A204.1 (cell line): ENCODE measurements around the gene ATG4B.

ENCODE experiments used
- FAIRE-seq: peaks from 2 replicates; lab custom pipeline; 2012; peaks lifted over from hg19 to GRCh38; lab: Jason Lieb, UNC

Gene ATG4B

DNA sequence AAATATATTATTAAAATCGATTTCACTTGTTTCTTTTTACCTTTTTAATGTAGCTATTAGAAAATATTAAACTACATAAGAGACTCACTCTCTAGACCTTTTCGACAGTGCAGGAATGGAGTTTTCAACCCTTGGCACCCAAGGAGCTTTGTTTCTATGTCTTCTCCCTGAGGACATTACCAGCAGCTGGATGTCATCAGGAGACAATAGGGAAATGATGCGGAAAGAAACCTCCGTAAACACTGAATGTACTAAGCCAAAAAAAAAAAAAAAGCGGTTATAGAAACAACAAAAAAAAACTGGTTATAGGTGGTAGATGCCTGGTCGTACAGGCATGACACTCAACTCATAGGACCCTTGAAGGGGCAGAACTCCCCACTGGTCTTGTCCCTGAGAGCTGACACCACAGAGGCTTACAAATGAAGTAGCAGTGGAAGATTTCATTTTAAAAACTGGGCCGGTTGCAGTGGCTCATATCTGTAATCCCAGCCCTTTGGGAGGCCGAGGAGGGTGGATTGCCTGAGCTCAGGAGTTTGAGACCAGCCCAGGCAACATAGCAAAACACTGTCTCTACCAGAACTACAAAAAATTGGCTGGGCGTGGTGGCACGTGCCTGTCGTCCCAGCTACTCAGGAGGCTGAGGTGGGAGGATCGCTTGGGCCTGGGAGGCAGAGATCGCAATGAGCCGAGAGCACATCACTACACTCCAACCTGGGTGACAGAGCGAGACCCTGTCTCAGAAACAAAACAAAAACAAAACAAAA, 24.3 kb upstream of the ATG4B start:
- no peak for FAIRE-seq

DNA sequence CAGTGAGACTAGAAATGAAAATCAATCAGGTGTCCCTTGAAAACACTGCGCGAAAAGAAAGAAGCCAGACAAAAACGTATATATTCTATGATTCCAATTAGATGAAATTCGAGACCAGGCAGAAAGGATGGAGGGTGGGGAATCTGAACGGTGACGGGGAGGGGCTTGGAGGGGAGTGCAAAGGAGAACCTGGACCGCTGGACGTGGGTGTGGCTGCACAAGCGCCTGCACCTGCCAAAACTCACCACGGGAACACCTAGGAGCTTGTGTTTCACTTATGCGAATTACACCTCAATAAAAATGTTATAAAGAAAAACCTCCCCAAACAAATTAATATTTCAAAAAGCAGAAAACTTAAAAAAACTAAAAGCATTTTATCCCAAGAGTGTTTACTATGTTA, 22.5 kb upstream of the ATG4B start:
- no peak for FAIRE-seq

DNA sequence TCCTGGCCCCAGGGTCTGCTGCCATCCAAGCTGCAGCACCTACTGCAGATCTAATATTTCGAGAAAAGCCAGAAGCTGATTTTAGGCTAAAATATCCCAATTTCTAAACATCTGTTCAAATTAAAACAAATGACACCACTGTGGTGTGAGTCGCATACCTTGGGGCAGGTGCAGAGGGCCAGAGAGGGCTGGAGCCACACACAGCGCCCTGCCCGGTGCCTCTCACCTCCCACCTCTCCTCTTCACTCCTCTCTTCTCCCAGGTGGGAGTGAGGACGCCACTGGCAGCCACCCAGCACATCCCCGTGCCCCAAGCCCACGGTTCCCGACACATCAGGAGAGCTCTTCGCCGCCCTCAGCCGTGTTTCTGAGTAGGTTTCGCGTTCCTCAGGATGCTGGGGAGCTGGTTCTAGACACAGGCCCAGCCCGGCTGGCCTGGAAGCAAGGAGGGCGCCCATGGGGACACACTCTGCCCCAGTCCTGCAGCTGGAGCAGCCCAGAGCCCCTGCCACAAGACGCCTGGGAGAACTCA, 21.9 kb upstream of the ATG4B start:
- FAIRE-seq, result no peak

DNA sequence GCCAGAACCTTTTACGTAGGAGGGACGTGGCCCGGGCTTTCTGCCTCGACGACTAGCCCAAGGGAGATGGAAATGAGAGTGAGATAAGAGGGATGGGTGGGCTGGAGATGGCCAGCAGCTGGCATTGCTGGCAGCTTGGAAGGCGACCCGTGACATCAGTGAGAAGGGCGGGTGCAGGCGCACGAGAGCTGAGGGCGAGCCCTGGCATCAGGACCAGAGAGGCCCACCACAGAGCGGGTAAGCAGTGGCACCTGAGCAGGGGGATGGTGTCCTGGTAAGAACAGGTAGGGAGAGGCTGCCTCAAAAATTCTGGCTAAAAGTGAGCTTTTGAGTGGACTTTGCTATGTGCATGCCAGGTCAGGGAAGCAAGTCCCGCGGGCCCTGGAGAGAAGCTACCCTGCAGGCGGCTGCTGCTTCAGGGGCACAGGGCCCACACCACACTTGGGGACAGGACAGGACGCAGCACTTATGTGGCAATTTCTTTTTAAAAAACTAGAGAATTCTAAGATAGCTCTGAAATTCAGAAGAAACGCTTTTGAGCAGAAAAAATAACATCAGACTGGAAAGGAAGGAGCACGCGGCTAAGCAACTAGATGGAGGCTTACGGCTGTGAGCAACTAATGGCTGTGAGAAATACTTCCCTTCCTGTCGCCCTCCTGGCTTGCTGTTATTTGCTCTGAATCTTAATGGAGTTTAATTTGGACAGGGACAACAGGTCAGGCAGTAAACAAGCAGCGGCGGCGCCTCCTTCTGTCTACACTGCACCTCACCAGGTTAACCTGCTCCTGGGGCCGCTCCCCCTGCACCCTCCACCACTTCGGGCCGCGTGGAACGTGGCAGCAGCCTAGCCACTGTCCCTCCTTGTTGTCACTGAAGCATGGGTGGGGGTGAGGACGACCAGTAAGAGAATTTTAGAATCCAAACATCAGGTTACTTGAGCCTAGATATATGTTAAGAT, 21.0 kb upstream of the ATG4B start:
- FAIRE-seq, result no peak

DNA sequence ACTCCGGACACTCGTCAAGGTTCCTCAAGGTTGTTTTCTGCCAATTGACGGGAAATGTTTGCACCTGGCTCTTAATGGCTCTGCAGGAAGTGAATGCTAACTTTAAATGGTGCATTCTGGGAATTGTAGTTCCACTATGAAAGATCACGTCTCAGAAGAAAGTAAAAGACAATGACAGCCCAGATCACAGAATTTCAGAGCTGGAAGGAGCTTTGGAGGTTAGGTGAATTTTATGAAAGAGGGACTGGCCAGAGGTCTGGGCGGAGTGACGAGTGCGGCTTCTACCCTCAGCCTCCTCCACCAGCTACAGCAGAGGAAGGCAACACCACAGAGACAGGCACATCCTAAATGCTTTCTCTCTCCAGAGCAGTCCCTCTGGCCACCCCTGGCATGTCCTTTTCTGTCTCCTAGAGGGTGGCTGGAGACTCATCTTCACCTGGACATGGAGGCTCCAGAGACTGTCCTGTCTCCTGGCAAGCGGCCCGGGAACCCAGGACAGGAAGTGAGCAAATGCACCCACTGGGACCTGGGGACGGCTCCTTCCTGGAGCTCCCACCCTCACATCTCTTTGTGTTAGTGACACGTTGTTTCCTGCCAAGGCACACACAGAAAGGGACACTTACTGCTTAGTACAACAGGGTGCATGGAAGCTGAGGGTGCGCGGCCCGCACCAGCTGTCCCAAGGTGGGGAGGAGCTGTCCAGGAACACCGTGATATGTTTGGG, 19.9 kb upstream of the ATG4B start:
- no peak for FAIRE-seq

DNA sequence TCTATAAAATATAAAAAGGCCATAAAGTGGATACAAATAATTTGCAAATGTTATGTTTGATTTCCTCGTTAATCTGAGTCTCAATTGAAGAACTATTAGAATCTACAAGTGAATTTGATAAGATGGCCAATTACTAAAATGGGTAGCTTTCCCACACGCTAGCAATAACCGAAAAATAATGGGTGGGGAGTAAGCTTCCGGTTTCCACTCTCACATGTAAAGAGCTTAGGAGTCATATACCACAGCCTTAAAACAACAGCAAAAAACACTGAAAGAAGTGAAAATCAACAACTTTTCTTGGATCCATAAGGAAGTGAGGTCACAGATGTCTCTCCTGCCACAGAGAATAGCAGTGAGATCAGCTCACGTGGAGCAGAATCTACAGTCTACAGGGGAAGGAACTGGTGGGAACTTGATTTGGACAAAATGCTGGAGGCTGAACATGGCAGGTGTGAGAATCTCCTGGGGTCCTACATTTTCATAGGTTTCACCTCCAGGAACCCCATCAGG, 19.1 kb upstream of the ATG4B start:
- FAIRE-seq, result no peak

DNA sequence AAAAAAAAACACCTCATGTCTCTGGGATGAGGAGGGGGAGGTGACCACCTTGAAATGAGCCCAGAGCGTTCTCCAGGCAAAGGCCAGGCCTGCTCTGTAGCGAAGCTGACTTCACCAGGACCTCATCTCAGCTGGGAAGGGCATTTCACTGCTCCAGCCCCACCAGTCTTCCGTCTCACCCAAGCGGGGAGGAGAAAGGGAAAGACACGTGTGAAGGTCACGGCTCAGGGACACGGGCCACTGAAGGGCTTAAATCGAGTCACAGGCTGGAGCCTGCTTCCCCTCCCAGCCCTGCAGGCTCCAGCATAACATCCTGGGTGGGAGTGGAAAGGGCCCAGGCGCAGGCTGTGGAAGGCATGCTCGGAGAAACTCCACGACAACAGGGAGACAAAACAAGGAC, 18.7 kb upstream of the ATG4B start:
- no peak for FAIRE-seq

DNA sequence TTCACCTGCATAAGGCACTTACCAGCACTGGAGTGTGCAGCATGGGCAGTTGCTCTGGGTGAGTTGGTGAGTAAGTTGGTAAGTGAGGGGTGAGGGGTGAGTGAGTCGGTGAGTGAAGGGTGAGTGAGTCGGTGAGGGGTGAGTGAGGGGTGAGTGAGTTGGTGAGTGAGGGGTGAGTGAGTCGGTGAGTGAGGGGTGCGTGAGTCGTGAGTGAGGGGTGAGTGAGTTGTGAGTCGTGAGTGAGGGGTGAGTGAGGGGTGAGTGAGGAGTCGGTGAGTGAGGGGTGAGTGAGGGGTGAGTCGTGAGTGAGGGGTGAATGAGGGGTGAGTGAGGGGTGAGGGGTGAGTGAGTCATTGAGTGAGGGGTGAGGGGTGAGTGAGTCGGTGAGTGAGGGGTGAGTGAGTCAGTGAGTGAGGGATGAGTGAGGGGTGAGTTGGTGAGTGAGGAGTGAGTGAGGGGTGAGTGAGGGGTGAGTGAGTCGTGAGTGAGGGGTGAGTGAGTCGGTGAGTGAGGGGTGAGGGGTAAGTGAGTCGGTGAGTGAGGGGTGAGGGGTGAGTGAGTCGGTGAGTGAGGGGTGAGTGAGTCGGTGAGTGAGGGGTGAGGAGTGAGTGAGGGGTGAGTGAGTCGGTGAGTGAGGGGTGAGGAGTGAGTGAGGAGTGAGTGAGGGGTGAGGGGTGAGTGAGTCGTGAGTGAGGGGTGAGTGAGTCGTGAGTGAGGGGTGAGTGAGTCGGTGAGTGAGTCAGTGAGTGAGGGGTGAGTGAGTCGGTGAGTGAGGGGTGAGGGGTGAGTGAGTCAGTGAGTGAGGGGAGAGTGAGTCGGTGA, 17.7 kb upstream of the ATG4B start:
- FAIRE-seq, result no peak

DNA sequence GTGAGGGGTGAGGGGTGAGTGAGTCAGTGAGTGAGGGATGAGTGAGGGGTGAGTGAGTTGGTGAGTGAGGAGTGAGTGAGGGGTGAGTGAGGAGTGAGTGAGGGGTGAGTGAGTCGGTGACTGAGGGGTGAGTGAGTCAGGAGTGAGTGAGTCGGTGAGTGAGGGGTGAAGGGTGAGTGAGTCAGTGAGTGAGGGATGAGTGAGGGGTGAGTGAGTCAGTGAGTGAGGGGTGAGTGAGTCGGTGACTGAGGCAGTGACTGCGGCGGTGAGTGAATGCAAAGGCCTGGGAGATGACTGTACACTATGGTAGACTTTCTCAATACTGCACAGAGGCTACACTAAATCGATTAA, 17.1 kb upstream of the ATG4B start:
- no peak for FAIRE-seq

DNA sequence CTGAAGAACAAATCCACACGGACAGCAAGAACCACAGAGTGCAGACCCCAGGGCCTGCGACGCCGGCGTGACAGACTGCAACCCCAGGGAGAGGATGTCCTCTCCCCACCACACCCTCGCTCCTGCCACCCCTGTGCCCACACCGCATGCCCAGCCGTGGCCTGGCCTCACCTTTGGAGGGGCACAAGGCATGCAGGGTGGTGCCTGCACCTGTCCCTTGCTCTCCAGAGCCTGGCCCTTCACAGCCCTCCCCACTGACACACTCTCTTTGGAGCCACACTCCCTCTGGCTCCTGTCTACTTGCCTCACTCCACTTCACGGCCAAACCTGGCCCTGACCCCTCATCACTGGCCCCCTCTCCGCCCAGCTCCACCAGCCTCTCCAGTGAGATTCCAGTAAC, 9.8 kb upstream of the ATG4B start:
- no peak for FAIRE-seq

DNA sequence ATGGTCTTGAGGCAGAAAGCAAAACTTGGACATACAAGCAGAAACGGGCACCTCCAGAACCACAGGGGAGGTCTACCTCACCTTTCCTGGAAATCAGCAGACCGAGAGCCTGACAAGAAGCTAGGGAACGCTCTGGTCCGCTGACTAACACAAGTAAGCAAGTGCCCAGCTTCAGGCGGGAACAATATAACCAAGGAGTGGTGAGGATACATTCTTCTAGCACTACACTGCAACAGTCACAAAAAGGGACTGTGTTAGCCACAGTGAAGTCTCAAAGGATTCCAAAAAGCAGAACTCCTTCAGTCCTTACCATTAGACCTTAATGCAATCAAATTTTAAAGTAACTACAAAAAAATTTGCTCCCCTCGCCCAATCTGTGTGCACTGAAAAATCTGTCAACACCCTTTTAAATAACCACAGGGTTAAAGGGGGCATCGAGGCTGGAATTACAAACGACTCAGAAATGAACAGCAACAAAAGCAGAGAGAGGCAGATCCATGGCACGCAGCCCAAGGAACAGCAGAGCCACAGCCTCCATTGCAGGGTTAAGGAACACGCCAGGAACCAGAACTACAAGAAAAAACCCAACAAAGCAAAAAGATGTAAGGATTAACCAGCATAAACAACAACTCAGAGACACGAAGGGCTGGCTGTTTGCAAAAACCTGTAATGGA, 7.6 kb upstream of the ATG4B start:
- FAIRE-seq, result no peak

DNA sequence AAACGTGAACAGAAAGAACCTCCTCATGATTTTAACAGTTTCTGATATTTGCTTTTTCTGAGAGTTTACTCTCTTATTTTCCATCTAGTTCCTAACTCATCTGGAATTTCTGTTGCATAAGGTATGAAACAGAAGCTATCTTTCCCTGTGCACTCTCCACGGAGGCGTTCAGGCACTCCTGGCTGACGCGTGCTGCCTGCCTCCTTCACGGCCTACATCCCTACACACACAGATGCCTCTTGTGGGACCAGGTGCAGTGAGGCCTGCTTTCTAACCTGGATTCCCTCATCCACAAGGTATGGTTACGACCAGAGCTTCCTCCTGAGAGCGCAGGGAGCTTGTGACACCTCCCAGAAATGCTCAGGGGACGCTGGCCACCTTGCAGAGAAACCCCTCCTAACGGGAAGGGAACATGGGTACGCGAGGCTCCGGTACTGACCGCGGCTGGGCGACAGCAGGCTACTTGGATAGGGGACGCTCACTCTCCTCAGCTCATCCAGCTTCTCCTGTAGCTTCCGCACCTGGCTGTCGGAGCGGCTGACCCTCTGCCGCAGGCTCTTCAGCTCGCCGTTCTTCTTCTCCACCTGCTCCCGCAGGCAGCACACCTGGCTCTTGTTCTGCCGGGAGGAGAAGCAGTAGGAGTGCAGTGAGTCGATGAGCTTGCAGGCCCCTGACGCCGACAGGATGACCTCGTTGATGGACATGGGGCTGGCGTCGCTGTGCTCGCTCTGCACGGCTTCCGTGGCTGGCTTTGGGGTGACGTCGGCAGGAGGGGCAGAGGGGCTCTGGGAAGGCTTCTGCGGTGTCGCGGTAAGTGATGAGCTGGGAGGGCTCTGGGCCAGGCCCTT, 4.8 kb upstream of the ATG4B start:
- no peak for FAIRE-seq

DNA sequence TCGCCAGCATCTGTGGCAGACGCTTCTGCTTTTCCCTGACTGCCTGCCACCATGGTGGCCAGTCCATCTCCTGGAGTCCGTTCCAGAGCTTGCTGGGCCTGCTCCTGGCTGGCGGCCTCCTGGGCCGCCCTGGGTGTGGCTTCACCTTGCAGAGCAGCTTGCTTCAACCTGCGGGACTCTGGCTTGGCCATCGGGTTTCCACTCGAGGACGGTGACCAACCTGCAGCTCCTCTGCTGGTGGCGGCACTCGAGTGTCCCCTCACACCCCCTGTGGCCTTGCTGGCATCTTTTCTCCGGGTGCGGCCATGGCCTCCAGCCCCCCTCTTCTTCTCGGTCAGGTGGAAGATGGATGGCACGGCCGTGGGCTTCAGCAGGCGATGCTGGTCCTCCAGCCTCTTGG, 3.9 kb upstream of the ATG4B start:
- FAIRE-seq, result no peak

DNA sequence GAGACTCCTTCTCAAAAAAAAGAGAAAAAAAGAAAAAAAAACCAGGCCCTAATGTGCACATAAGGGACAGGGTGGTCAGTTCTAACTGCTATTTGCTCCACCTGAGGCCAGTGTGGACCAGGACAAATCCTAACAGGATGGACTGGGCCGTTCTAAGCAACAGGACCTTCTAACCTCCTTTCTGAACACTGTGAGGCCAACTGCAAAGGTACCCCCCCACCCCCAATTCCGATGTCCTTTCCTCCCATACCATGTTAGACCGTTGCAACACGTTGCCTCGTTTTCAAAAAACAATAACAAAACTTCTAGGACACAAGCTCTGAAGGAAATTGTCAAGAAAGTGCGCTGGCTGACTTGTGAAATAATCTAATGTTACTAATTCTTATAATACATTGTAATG, 1.7 kb upstream of the ATG4B start:
- no peak for FAIRE-seq

DNA sequence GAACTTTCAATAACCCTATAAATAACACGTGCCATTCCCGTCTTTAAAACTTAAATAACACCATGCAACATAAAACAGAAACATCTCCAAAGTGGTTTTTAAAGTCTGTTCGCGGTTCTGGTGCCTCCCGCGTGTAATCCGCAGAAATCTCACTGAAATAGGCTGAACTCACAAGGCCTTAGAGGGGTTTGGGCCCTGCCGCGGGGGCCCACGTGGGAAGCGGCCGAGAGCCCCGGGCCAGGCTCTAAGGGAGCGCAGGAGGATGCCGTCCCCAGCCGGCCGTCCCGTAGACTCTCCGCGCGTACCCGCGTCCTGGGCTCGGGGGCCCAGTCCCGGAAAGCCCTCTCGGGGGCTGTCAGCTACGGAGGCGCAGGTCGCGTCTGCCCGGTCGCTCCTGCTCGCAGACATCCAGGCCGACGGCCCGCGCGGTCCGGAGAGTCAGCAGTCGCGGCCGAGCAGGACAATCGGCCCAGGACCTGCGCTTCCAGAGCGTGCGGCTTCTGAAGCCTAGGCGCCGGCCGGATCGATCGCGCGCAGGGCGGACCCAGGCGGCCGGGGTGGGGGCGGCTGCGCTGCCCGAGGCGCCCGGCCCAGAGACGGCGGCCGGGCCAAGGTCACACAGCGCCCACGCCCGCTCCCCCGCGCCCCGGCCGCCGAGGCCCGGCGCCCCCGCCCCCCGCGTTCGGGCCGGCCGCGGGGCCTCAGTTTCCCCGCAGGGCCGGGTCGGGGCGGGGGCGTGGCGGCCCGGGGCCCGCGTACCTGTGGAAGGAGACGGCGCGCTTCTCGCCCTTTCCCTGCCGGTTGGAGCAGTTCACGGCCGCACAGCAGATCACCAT, 1.1 kb upstream of the ATG4B start:
- no peak for FAIRE-seq

DNA sequence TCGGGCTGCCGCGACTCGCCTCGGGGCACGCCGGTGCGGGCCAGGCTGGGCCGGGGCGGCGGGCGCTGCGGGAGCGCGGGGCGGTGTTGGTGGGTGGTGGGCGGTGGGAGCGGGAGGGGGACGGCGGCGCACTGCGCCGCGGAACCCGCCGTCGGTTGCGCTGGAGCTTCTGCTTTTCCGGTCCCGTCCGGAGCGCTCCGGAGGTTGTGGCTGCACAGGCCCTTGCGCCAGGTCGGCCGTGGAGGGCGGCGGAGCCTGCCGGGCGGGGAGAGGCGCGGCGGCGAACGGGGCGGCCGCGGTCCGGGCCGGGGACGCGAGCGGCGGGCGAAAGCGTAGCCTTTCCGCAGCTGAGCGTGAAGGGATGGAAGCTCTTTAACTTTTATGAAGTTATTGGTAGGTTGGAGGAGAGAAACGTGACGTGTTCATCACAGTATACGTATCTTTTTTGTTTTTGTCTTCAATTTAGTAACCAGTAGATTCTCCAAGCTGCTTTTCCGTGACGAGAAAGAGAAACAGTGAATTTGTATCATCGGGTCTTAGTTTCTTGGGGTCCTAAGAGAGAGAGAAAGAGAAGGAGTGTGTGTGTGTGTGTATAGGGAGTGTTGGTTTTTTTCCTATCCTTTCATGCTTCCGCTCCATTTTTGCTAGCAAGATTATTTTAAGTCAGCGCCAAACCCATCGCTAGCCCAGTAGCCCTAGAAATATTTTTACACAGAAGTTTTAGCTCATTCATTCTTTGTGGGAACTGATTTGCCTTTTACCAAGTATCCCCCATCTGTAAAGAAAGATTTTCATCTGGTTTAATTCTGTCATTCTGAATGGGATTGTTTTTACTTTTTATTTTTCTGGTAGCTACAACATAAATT, 535 bp downstream of the ATG4B start:
- no peak for FAIRE-seq

DNA sequence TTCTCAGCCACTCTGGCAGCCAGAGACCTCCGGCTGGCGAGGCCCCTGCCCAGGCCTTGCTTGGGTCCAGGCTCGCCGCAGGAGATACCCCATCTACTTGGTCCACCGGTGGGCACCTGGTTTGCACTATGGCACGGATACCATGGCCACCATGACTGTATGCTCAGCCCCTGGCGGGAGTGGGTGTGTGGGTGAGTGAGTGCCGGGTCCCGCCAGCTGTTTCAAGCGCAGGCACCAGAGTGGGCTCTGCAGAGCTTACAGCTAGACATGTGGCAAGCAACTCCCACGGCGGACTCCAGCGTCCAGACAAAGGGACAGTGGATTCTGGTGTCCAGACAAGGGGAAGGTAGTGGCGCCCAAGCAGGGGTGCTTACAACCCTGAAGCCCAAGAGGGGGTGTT, 1.4 kb downstream of the ATG4B start:
- no peak for FAIRE-seq

DNA sequence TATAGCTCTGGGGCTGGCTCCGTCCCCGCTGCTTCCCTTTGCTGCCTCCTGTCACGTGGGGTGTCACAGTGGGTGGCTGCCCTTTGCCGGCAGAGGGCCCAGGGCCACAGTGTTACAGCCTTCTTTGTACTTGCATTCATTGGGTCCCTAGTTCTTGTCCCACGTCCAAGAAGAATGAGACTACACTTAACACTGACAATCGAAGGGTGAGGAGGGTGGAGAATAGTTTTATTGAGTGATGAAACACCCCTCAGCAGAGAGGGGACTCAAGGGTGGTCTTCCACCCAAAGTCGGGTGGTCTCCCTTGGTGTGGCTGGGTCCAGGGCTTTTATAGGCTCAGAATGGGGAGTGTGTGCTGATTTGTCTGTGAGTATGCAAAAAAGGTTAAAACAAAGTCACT, 1.9 kb downstream of the ATG4B start:
- FAIRE-seq, result no peak
